GM04504 (cell line): ENCODE measurements around the gene SERBP1.
"Not testable (repeated sequence)": the region's sequence is repeated elsewhere in the genome, so short reads cannot be mapped to it uniquely, and the experiment has no call there.

Experiments used
- DNase-seq: peaks from one replicate; pipeline ENCODE4 v3.0.0-alpha.2; 2012; ENCODE audit warnings: low read depth

Gene SERBP1

DNA sequence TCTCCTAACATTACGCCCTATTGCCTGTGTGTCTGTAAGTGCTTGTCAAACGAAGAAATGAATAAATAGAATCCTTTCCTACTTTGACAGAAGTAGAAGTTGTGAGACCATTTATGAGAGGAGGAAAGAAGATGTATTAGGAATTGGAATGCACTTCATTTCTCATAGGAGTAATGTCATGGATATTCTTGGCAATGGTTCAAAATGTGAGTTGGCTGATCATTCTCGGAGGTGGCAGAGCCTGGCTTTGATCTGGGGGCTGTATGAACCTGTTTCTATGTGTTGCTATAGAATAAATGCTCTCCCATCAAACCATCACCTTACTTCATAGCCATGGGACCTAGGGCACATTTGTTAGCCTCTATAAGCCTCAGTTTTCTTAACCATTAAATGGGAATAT, 10.1 kb upstream of the SERBP1 start:
- DNase-seq, result no peak

DNA sequence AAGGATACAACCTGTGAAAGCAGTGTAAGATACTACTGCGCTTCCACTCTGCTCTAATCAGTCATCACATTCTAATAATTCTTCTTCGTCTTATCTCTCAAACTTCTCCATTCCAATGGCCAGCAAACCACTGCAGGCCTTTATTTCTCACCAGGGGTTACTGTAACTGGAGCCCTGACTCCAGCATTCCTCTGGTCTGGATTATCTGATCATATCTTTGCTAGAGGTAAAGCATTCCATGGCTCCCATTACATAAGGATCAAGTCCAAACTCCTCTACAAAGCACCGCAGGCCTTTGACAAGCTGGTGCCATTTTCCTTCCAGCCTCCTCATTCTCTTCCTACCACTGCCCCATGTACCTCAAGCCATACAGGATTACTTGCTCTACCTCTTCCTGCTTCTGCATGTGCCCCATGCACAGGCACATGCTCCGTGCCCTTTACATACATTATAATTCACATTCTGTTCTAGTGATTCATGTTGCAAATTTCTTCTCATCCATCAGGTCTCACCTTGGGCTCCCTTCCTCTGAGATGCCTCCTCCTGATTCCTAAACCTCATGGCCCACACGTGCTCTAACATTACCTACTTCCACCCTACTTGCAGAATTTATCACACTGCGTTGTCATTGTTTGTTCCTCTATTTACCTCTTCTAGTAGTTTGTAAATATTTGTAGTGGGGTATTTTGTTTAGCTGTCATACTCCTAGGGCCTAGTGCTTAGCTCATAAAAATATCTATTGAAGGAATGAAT, 9.3 kb upstream of the SERBP1 start:
- DNase-seq, result no peak

GRCh38 chr1:67437961-67438360, 7.8 kb upstream of the SERBP1 start:
- DNase-seq, result no peak

- no peak for DNase-seq
These were observed 6.4 kb upstream of the SERBP1 start for GRCh38 chr1:67436511-67437055.

DNA sequence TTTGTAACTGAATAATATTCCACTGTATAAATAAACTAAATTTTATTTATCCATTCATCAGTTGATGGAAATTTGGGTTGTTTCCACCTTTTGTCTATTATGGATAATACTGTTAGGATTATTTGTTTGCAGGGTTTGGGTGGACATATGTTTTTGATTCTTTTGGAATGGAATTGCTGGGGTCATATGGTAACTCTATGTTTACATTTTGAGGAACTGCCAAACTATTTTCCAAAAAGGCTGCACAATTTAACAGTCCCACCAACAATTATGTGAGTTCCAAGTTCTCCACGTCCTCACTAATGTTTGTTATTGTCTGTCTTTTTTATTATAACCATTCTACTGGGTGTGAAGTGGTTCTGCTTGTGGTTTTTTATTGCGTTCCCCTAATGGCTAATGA, 4.3 kb upstream of the SERBP1 start:
- no peak for DNase-seq

- no peak for DNase-seq
These were observed 3.6 kb upstream of the SERBP1 start for GRCh38 chr1:67433837-67434236.

- no peak for DNase-seq
These were observed 2.5 kb upstream of the SERBP1 start for GRCh38 chr1:67432745-67433144.

- no peak for DNase-seq
These were observed 1.8 kb upstream of the SERBP1 start for GRCh38 chr1:67431869-67432578.

DNA sequence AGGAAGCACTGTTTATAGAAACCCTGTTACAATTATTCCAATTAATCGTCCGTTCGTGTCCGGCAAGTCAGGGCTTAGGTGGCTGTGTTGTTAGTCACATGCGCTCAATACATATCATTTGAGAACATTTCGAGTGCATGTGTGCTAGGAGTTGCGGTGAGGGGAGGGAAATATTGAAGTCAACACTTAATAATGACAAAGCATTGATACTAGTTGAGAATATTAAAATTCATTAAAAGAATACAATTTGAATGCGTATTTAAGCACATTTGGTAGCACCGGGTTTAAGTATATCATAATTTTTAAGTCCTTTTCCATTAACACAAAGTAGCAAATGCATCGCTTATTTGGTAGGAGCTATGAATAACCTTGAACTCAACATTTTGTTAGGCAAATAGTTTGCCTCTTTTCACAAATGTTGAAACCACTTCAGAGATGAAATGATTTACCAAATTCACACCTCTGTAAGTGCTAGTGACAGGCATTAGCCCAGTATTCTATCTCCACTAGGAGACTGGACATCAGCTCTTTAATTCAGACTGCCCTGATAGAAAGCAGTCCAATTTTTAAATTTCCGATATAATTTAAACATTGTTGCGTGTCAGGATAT, 1.1 kb upstream of the SERBP1 start:
- DNase-seq, result no peak

GRCh38 chr1:67429528-67430357, 459 bp downstream of the SERBP1 start:
- no peak for DNase-seq

- no peak for DNase-seq
These were observed 1.1 kb downstream of the SERBP1 start for GRCh38 chr1:67429011-67429527.

- no peak for DNase-seq
These were observed 2.3 kb downstream of the SERBP1 start for GRCh38 chr1:67427947-67428346.

- no peak for DNase-seq
These were observed 2.7 kb downstream of the SERBP1 start for GRCh38 chr1:67427465-67427864.

- no peak for DNase-seq
These were observed 9.2 kb downstream of the SERBP1 start for GRCh38 chr1:67420835-67421492.

- DNase-seq, result no peak
These were observed 11.2 kb downstream of the SERBP1 start for GRCh38 chr1:67418839-67419586.

GRCh38 chr1:67417733-67418132, 12.5 kb downstream of the SERBP1 start:
- not testable (repeated sequence) for DNase-seq

DNA sequence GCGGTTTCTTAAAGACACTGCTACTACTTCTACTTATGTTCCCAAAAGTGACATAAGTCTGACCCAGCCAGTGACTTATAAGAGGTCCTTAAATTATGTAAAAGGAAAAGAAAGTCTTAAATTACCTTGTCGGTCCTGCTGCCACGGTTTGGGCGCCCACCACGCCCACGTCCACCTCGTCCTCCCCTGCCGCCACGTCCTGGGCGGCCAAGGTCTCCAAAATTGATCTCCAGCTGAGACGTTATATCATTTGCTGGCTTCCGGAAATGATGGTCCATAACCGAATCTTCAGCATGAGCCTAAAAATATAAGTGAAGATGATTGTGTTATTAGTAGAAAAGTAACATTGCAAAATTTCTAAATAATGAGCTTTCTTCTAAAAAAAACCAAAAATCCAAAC, 15.2 kb downstream of the SERBP1 start:
- no peak for DNase-seq

- no peak for DNase-seq
These were observed 15.6 kb downstream of the SERBP1 start for GRCh38 chr1:67414574-67414973.

DNA sequence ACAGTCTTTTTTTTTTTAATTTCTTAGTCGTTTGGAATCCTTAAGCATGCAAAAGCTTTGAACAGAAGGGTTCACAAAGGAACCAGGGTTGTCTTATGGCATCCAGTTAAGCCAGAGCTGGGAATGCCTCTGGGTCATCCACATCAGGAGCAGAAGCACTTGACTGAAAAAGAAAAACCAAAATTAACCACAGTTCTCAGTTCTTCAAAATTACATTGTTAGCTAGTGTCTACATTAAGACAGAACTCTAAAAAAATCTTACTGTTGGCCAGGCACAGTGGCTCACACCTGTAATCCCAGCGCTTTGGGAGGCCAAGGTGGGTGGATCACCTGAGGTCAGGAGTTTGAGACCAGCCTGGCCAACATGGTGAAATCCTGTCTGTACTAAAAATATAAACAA, 17.1 kb downstream of the SERBP1 start:
- DNase-seq, result not testable (repeated sequence)

DNA sequence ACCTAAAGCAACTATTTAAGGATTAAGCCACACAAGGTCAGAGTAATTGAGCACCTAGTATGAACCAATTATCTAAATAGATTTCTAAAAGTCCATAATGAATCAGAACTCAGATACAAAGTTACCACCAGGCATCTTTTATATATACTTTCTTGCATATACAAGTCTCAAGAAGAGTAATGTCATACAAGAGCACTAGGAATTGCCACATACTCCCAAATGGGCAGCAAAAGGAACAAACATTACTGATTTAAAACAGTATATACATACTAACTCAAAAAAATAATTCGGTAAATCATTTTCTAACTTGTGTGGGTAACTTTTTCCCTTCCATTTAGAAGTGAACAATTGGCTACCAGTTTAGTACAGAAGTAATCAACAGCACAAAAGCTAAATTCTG, 22.1 kb downstream of the SERBP1 start:
- no peak for DNase-seq

GRCh38 chr1:67407498-67407897, 22.7 kb downstream of the SERBP1 start:
- no peak for DNase-seq
